WTC11 (cell line): ENCODE results near the gene HAUS5.

Experiments used
- CREB1 ChIP-seq: sonication (generic); formaldehyde crosslinking; IDR thresholded peaks from 2 replicates; pipeline ENCODE4 v1.8.0; 2023; ENCODE audit warnings: mild to moderate bottlenecking, missing genetic modification reagents
- NR2C2 ChIP-seq: sonication (generic); formaldehyde crosslinking; IDR thresholded peaks from 2 replicates; pipeline ENCODE4 v1.8.0; 2022; ENCODE audit warnings: mild to moderate bottlenecking, missing genetic modification reagents
- ZNF416 ChIP-seq: fragments of 250-450 bp; sonication (Bioruptor Pico); IDR thresholded peaks from 2 replicates; pipeline ENCODE4 v1.9.0; 2021; ENCODE audit warnings: mild to moderate bottlenecking, inconsistent platforms
- TF ChIP-seq, protein P1 (sequence below): sonication (generic); formaldehyde crosslinking; IDR thresholded peaks from 2 replicates; pipeline ENCODE4 v1.8.0; 2022; ENCODE audit warnings: mild to moderate bottlenecking, missing genetic modification reagents
- TF ChIP-seq, protein P2 (sequence below): fragments of 200-600 bp; IDR thresholded peaks from 2 replicates; pipeline ENCODE4 v1.8.0; 2022; ENCODE audit warnings: antibody characterized with exemption
- TF ChIP-seq, protein P3 (sequence below): sonication (generic); formaldehyde crosslinking; IDR thresholded peaks from 2 replicates; pipeline ENCODE4 v1.8.1; 2023; ENCODE audit warnings: mild to moderate bottlenecking, missing genetic modification reagents

- TF ChIP-seq, protein P1, sequence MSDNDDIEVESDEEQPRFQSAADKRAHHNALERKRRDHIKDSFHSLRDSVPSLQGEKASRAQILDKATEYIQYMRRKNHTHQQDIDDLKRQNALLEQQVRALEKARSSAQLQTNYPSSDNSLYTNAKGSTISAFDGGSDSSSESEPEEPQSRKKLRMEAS, result no peak
- TF ChIP-seq, protein P2, sequence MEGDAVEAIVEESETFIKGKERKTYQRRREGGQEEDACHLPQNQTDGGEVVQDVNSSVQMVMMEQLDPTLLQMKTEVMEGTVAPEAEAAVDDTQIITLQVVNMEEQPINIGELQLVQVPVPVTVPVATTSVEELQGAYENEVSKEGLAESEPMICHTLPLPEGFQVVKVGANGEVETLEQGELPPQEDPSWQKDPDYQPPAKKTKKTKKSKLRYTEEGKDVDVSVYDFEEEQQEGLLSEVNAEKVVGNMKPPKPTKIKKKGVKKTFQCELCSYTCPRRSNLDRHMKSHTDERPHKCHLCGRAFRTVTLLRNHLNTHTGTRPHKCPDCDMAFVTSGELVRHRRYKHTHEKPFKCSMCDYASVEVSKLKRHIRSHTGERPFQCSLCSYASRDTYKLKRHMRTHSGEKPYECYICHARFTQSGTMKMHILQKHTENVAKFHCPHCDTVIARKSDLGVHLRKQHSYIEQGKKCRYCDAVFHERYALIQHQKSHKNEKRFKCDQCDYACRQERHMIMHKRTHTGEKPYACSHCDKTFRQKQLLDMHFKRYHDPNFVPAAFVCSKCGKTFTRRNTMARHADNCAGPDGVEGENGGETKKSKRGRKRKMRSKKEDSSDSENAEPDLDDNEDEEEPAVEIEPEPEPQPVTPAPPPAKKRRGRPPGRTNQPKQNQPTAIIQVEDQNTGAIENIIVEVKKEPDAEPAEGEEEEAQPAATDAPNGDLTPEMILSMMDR, result no peak
- TF ChIP-seq ZNF416 (CRISPR knock-in tag) (no peak), NR2C2 (CRISPR knock-in tag) (no peak), CREB1 (CRISPR knock-in tag) (no peak)
- TF ChIP-seq, protein P3, sequence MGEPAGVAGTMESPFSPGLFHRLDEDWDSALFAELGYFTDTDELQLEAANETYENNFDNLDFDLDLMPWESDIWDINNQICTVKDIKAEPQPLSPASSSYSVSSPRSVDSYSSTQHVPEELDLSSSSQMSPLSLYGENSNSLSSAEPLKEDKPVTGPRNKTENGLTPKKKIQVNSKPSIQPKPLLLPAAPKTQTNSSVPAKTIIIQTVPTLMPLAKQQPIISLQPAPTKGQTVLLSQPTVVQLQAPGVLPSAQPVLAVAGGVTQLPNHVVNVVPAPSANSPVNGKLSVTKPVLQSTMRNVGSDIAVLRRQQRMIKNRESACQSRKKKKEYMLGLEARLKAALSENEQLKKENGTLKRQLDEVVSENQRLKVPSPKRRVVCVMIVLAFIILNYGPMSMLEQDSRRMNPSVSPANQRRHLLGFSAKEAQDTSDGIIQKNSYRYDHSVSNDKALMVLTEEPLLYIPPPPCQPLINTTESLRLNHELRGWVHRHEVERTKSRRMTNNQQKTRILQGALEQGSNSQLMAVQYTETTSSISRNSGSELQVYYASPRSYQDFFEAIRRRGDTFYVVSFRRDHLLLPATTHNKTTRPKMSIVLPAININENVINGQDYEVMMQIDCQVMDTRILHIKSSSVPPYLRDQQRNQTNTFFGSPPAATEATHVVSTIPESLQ (CRISPR knock-in tag), result no peak
These were observed 16.6 kb upstream of the HAUS5 start for GRCh38 chr19:35595928-35596327.
